Astrocyte (in vitro differentiated cells and primary cell): ENCODE results near the gene SARDH. TPM values are rescaled to one million over a fixed set of nuclear protein-coding genes. Genes with fewer than 3 reads are reported as not detected.
A peak's percentile ranks its signal among the peaks of the same experiment; 100 is the strongest.

ENCODE experiments used
- DNase-seq: peaks from one replicate; pipeline ENCODE4 v3.0.0-alpha.2; 2010; ENCODE audit warnings: low read depth
- FAIRE-seq: peaks from 2 replicates; lab custom pipeline; 2011; peaks lifted over from hg19 to GRCh38; lab: Jason Lieb, UNC
- H2AFZ ChIP-seq: 2 replicates; pipeline ENCODE4 v1.6.0; 2012; ENCODE audit warnings: low read depth, low read length, inconsistent platforms
- H3K27ac ChIP-seq: 2 replicates; pipeline ENCODE4 v1.5.1; 2011; ENCODE audit warnings: low read depth, low read length, inconsistent platforms
- H3K27me3 ChIP-seq: 2 replicates; pipeline ENCODE4 v1.6.0; 2011; ENCODE audit warnings: low read length, inconsistent platforms; ENCODE audit not compliant: insufficient read depth
- H3K36me3 ChIP-seq: 2 replicates; pipeline ENCODE4 v1.5.1; 2011; ENCODE audit warnings: low read length, inconsistent platforms; ENCODE audit not compliant: insufficient read depth
- H3K4me1 ChIP-seq: 2 replicates; pipeline ENCODE4 v1.5.1; 2011; ENCODE audit warnings: low read length, inconsistent platforms; ENCODE audit not compliant: insufficient read depth
- H3K4me2 ChIP-seq: 2 replicates; pipeline ENCODE4 v1.6.0; 2012; ENCODE audit warnings: low read length, inconsistent platforms
- H3K4me3 ChIP-seq: 2 replicates; pipeline ENCODE4 v1.5.1; 2011; ENCODE audit warnings: low read depth, mild to moderate bottlenecking, low read length, inconsistent platforms; ENCODE audit not compliant: insufficient read depth
- H3K79me2 ChIP-seq: 2 replicates; pipeline ENCODE4 v1.6.0; 2012; ENCODE audit warnings: mild to moderate bottlenecking, low read length, inconsistent platforms; ENCODE audit not compliant: insufficient read depth
- H3K9ac ChIP-seq: 2 replicates; pipeline ENCODE4 v1.6.0; 2012; ENCODE audit warnings: mild to moderate bottlenecking, low read length, inconsistent platforms
- H3K9me3 ChIP-seq: 2 replicates; pipeline ENCODE4 v1.5.1; 2012; ENCODE audit warnings: low read depth, mild to moderate bottlenecking, low read length, inconsistent platforms; ENCODE audit not compliant: insufficient read depth
- H4K20me1 ChIP-seq: 2 replicates; pipeline ENCODE4 v1.6.0; 2012; ENCODE audit warnings: low read length, inconsistent platforms; ENCODE audit not compliant: insufficient read depth
- H3K27ac Mint-ChIP-seq: one replicate; pipeline ENCODE4 v1.8.0; 2021; ENCODE audit warnings: mild to moderate bottlenecking, mixed read lengths; ENCODE audit not compliant: unreplicated experiment
- H3K27me3 Mint-ChIP-seq: one replicate; pipeline ENCODE4 v1.8.0; 2021; ENCODE audit warnings: low read depth, mixed read lengths; ENCODE audit not compliant: unreplicated experiment
- H3K36me3 Mint-ChIP-seq: one replicate; pipeline ENCODE4 v1.8.0; 2021; ENCODE audit warnings: low read depth, mixed read lengths; ENCODE audit not compliant: unreplicated experiment
- H3K4me1 Mint-ChIP-seq: one replicate; pipeline ENCODE4 v1.8.0; 2021; ENCODE audit warnings: low read depth, mixed read lengths; ENCODE audit not compliant: unreplicated experiment
- H3K4me3 Mint-ChIP-seq: one replicate; pipeline ENCODE4 v1.8.0; 2021; ENCODE audit warnings: mild to moderate bottlenecking, moderate library complexity, mixed read lengths; ENCODE audit not compliant: unreplicated experiment
- H3K9me3 Mint-ChIP-seq: one replicate; pipeline ENCODE4 v1.8.0; 2021; ENCODE audit warnings: mild to moderate bottlenecking, mixed read lengths; ENCODE audit not compliant: unreplicated experiment
- CTCF ChIP-seq: IDR thresholded peaks from 2 replicates; pipeline ENCODE4 v1.5.1; 2011; ENCODE audit warnings: low read depth, mild to moderate bottlenecking, inconsistent platforms, low read length, moderate library complexity; ENCODE audit not compliant: insufficient read depth
- EZH2 ChIP-seq: IDR thresholded peaks from 2 replicates; pipeline ENCODE4 v1.6.1; 2012; ENCODE audit warnings: mild to moderate bottlenecking, low read length, inconsistent platforms; ENCODE audit not compliant: insufficient read depth
- total RNA-seq: library from RNA; stranded (reverse); gene quantifications from 2 replicates; pipeline ENCODE4 v1.2.1, GENCODE V29; 2021

SARDH gene
- total RNA-seq, 1 donor from 2014 or later: 2.8 TPM

GRCh38 chr9:133692364-133692985, 45.7 kb downstream of the SARDH start:
- Histone ChIP-seq H2AFZ (no peak overlapping the region), H3K4me1 (peaks cover 15% of the 10 kb centered on the region), H3K9ac (no peak overlapping the region), H4K20me1 (no peaks in the 10 kb centered on the region), H3K4me3 (no peak overlapping the region), H3K36me3 (no peaks in the 10 kb centered on the region), H3K27me3 (no peaks in the 10 kb centered on the region), H3K27ac (no peak overlapping the region), H3K9me3 (no peaks in the 10 kb centered on the region), H3K79me2 (no peaks in the 10 kb centered on the region), H3K4me2 (no peak overlapping the region)
- H3K27me3 Mint-ChIP-seq: peaks cover 31% of the 10 kb centered on the region
- DNase-seq (no peak), FAIRE-seq (no peak)
- H3K27ac Mint-ChIP-seq: no peak overlapping the region
- TF ChIP-seq CTCF (no peak), EZH2 (no peak)
- no peak overlapping the region for H3K4me3 Mint-ChIP-seq
- H3K4me1 Mint-ChIP-seq: peaks cover 13% of the 10 kb centered on the region
- peaks cover 3% of the 10 kb centered on the region for H3K36me3 Mint-ChIP-seq
- H3K9me3 Mint-ChIP-seq: no peaks in the 10 kb centered on the region

- FAIRE-seq: no peak
- H3K36me3 Mint-ChIP-seq: peaks cover 3% of the 10 kb centered on the region
- Histone ChIP-seq H3K4me1 (peaks cover 15% of the 10 kb centered on the region), H3K27me3 (no peaks in the 10 kb centered on the region), H3K9me3 (no peaks in the 10 kb centered on the region), H3K36me3 (no peaks in the 10 kb centered on the region), H3K79me2 (no peaks in the 10 kb centered on the region), H3K27ac (no peak overlapping the region), H2AFZ (no peak overlapping the region), H3K4me3 (no peak overlapping the region), H3K9ac (no peak overlapping the region), H3K4me2 (peak overlapping the region; percentile 36), H4K20me1 (no peaks in the 10 kb centered on the region)
- H3K4me1 Mint-ChIP-seq: peaks cover 13% of the 10 kb centered on the region
- no peak overlapping the region for H3K27ac Mint-ChIP-seq
- peak; percentile 40 for DNase-seq
- H3K9me3 Mint-ChIP-seq: no peaks in the 10 kb centered on the region
- peak overlapping the region; percentile 14 for H3K4me3 Mint-ChIP-seq
- peaks cover 29% of the 10 kb centered on the region for H3K27me3 Mint-ChIP-seq
- TF ChIP-seq CTCF (no peak), EZH2 (no peak)
Observed at GRCh38 chr9:133691626-133692363, 46.4 kb downstream of the SARDH start.

- Histone ChIP-seq H3K9me3 (no peaks in the 10 kb centered on the region), H3K36me3 (no peaks in the 10 kb centered on the region), H3K27ac (no peak overlapping the region), H3K9ac (no peak overlapping the region), H4K20me1 (no peaks in the 10 kb centered on the region), H3K27me3 (no peaks in the 10 kb centered on the region), H3K79me2 (no peaks in the 10 kb centered on the region), H3K4me3 (no peak overlapping the region), H3K4me2 (peak overlapping the region; percentile 36), H3K4me1 (peaks cover 15% of the 10 kb centered on the region), H2AFZ (no peak overlapping the region)
- no peak for TF ChIP-seq EZH2
- Mint-ChIP-seq H3K9me3 (no peaks in the 10 kb centered on the region), H3K4me3 (no peak overlapping the region), H3K27ac (no peak overlapping the region), H3K4me1 (peaks cover 13% of the 10 kb centered on the region), H3K27me3 (peaks cover 29% of the 10 kb centered on the region), H3K36me3 (no peaks in the 10 kb centered on the region)
- DNase-seq (no peak), FAIRE-seq (no peak)
Observed at GRCh38 chr9:133691191-133691590, 47.0 kb downstream of the SARDH start.
